MM.1S (cell line): Measurements from ENCODE around the gene MAGI2.

ENCODE experiments used
- DNase-seq: peaks from one replicate; pipeline ENCODE4 v3.0.0-alpha.2; 2015
- H2AFZ ChIP-seq: fragments of 300-600 bp; sonication (generic); 2 replicates; pipeline ENCODE4 v1.6.0; 2016; ENCODE audit warnings: antibody characterized with exemption, low read length
- H3F3A ChIP-seq: fragments of 300-600 bp; sonication (generic); 2 replicates; pipeline ENCODE4 v1.6.1; 2016; ENCODE audit warnings: mild to moderate bottlenecking, antibody characterized with exemption, low read length, moderate library complexity, mixed read lengths; ENCODE audit not compliant: insufficient read depth
- H3K27ac ChIP-seq: fragments of 300-600 bp; sonication (generic); 2 replicates; pipeline ENCODE4 v1.5.1; 2016; ENCODE audit warnings: mild to moderate bottlenecking, low read length
- H3K27me3 ChIP-seq: fragments of 300-600 bp; sonication (generic); replicated peaks from 2 replicates; pipeline ENCODE4 v1.6.0; 2016; ENCODE audit warnings: low read length; ENCODE audit not compliant: insufficient read depth
- H3K36me3 ChIP-seq: fragments of 300-600 bp; sonication (generic); replicated peaks from 2 replicates; pipeline ENCODE4 v1.6.1; 2016; ENCODE audit warnings: mild to moderate bottlenecking, low read length, mixed read lengths; ENCODE audit not compliant: insufficient read depth
- H3K4me1 ChIP-seq: fragments of 300-600 bp; sonication (generic); 2 replicates; pipeline ENCODE4 v1.6.1; 2016; ENCODE audit warnings: low read length, mixed read lengths
- H3K4me2 ChIP-seq: fragments of 300-600 bp; sonication (generic); 2 replicates; pipeline ENCODE4 v1.6.0; 2016; ENCODE audit warnings: low read depth, low read length
- H3K4me3 ChIP-seq: fragments of 300-600 bp; sonication (generic); 2 replicates; pipeline ENCODE4 v1.5.1; 2016; ENCODE audit warnings: low read length, mixed read lengths
- H3K79me2 ChIP-seq: fragments of 300-600 bp; sonication (generic); 2 replicates; pipeline ENCODE4 v1.6.1; 2016; ENCODE audit warnings: mixed run types, low read length, mixed read lengths
- H3K9ac ChIP-seq: fragments of 300-600 bp; sonication (generic); 2 replicates; pipeline ENCODE4 v1.6.1; 2016; ENCODE audit warnings: low read length, mixed read lengths
- H3K9me2 ChIP-seq: fragments of 300-600 bp; sonication (generic); replicated peaks from 2 replicates; pipeline ENCODE4 v1.6.1; 2016; ENCODE audit warnings: mild to moderate bottlenecking, low read length, mixed read lengths; ENCODE audit not compliant: insufficient read depth
- H3K9me3 ChIP-seq: fragments of 300-600 bp; sonication (generic); replicated peaks from 2 replicates; pipeline ENCODE4 v1.6.1; 2016; ENCODE audit warnings: mild to moderate bottlenecking, low read length, mixed read lengths; ENCODE audit not compliant: insufficient read depth
- H4K20me1 ChIP-seq: fragments of 300-600 bp; sonication (generic); 2 replicates; pipeline ENCODE4 v1.6.1; 2016; ENCODE audit warnings: mild to moderate bottlenecking, low read length, moderate library complexity, mixed read lengths; ENCODE audit not compliant: insufficient read depth
- EZH2 ChIP-seq: fragments of 300-600 bp; sonication (generic); optimal IDR thresholded peaks from 2 replicates; pipeline ENCODE3; 2017; ENCODE audit warnings: low read depth, mild to moderate bottlenecking, antibody characterized with exemption, low read length, mixed read lengths
- EZH2phosphoT487 ChIP-seq: fragments of 300-600 bp; sonication (generic); IDR thresholded peaks from 2 replicates; pipeline ENCODE4 v1.6.1; 2018; ENCODE audit warnings: antibody characterized with exemption, low read length
- TF ChIP-seq, protein P1 (sequence below): fragments of 300-600 bp; sonication (generic); IDR thresholded peaks from 2 replicates; pipeline ENCODE4 v1.5.1; 2016; ENCODE audit warnings: antibody characterized with exemption, low read length, mixed read lengths

MAGI2 gene

DNA sequence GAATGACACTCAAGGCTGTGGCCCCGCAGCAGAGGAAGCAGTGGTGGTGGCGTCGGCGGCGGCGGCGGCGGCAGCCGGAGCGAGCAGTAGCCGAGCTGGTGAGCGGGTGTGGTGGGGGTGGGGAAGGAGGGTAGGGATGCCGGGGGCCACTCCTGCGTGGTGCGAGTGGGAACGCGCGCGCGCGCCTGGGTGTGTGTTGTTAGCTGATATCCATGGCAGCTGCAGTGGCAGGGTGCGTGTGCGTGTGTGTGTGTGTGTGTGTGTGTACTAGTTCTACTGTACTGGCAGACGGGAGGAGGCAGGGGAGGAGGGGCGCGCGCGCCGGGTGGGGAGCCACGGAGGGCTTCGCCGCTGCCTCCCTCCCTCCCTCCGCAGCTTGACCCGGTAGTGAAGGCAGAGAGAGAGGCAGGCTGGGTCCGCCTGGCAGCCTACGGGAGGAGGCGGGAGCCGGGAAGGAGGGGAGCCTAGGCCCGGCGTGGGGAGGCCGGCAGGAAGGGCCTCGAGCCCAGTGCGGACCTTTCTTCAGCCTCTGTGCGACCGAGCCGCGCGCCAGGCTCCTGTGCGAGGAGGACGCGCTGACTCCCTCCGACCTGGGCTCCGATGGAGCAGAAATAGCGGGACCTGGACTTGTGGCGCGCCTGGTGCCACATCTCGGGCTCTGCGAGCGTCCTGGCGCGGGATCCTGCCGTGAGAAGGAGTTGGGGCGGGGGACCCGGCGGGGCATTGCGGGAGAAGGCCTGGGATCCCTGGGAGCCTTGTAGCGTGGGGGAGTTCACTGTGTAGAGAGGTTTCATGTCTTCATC, at the start of gene MAGI2:
TSS of gene MAGI2 (minus strand) at position 110 of the 803 bp plus-strand sequence. CDS start 347 bp downstream, outside the sequence.
- TF ChIP-seq EZH2phosphoT487, result no peak
- TF ChIP-seq, protein P1, sequence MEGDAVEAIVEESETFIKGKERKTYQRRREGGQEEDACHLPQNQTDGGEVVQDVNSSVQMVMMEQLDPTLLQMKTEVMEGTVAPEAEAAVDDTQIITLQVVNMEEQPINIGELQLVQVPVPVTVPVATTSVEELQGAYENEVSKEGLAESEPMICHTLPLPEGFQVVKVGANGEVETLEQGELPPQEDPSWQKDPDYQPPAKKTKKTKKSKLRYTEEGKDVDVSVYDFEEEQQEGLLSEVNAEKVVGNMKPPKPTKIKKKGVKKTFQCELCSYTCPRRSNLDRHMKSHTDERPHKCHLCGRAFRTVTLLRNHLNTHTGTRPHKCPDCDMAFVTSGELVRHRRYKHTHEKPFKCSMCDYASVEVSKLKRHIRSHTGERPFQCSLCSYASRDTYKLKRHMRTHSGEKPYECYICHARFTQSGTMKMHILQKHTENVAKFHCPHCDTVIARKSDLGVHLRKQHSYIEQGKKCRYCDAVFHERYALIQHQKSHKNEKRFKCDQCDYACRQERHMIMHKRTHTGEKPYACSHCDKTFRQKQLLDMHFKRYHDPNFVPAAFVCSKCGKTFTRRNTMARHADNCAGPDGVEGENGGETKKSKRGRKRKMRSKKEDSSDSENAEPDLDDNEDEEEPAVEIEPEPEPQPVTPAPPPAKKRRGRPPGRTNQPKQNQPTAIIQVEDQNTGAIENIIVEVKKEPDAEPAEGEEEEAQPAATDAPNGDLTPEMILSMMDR, result no peak
- H3K36me3 ChIP-seq, result no peaks in the 10 kb centered on the region
- no peaks in the 10 kb centered on the region for H3K9me3 ChIP-seq
- H4K20me1 ChIP-seq, result no peaks in the 10 kb centered on the region
- H3K27ac ChIP-seq, result no peak within 1 kb of the TSS
- peak within 1 kb of the TSS; percentile 51 for H3K4me3 ChIP-seq
- no peaks in the 10 kb centered on the region for H3K4me1 ChIP-seq
- H3K9ac ChIP-seq, result no peak within 1 kb of the TSS; the same call in 1 of the 2 replicates
- H3K9me2 ChIP-seq, result no peaks in the 10 kb centered on the region
- peak; percentile 18 for DNase-seq
- H3K27me3 ChIP-seq, result no peaks in the 10 kb centered on the region
- peak within 1 kb of the TSS; percentile 56 for H3K4me2 ChIP-seq
- no peaks in the 10 kb centered on the region for H3K79me2 ChIP-seq
- no peaks in the 10 kb centered on the region for H3F3A ChIP-seq
- peak within 1 kb of the TSS; percentile 70 for H2AFZ ChIP-seq

DNA sequence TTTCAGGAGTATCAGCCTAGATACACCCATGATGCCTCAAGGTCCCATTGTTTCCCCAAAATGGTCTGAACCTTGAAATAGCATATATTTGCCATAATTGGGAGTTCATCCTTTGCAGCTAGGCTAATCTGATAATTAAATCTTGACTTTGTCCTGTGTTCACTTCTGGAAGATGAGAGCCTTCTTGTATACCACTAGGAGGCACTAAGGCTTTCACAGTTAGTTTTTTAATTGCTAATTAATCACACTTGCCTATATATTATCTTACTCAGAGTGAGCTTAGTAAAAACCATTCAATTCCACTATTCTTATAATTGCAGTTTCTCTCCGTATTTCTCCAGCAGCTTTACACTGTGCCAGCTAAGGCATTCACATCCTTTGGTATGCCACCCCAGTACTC, 48.7 kb upstream of the MAGI2 start:
- Histone ChIP-seq H3K79me2 (no peaks in the 10 kb centered on the region), H3K27me3 (no peaks in the 10 kb centered on the region), H2AFZ (no peak overlapping the region), H3F3A (no peaks in the 10 kb centered on the region), H3K4me1 (no peaks in the 10 kb centered on the region), H3K9ac (no peak overlapping the region), H3K36me3 (no peaks in the 10 kb centered on the region), H3K4me2 (no peak overlapping the region), H3K27ac (no peak overlapping the region), H3K9me3 (no peaks in the 10 kb centered on the region), H3K4me3 (no peak overlapping the region), H3K9me2 (no peaks in the 10 kb centered on the region), H4K20me1 (no peaks in the 10 kb centered on the region)
- DNase-seq, result no peak
- TF ChIP-seq EZH2phosphoT487, result no peak
- no peak for TF ChIP-seq EZH2
- TF ChIP-seq, protein P1, result peak; percentile 34

DNA sequence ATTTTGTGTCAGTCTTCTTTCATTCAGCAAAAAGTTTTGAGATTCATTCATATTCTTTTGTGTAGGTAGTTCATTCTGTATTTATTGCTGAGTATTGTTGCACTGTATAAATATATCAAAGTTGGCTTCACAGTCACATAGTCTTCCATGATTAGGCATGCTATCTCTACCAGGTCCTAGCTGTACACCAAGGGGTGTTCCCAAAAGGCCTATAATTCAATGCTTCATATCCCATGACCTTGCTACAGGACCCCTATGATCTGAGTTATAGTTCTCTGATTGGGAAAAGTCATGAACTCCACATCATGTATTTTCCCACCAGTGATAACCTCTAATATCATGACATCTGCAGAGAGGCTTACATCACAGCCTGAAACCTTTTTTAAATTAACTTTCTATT, 47.3 kb upstream of the MAGI2 start:
- no peaks in the 10 kb centered on the region for H3K9me3 ChIP-seq
- DNase-seq, result no peak
- no peaks in the 10 kb centered on the region for H3K9me2 ChIP-seq
- no peak overlapping the region for H3K4me2 ChIP-seq
- H3K4me3 ChIP-seq, result no peak overlapping the region
- TF ChIP-seq, protein P1, result no peak
- TF ChIP-seq EZH2phosphoT487 (no peak), EZH2 (no peak)
- H3K4me1 ChIP-seq, result no peaks in the 10 kb centered on the region
- H3K27me3 ChIP-seq, result no peaks in the 10 kb centered on the region
- no peak overlapping the region for H3K27ac ChIP-seq
- no peaks in the 10 kb centered on the region for H3K79me2 ChIP-seq
- H3K36me3 ChIP-seq, result no peaks in the 10 kb centered on the region
- H3K9ac ChIP-seq, result no peak overlapping the region
- H4K20me1 ChIP-seq, result no peaks in the 10 kb centered on the region
- no peak overlapping the region for H2AFZ ChIP-seq
- no peaks in the 10 kb centered on the region for H3F3A ChIP-seq
